ENCODE data around the gene SMC1B.

DNA sequence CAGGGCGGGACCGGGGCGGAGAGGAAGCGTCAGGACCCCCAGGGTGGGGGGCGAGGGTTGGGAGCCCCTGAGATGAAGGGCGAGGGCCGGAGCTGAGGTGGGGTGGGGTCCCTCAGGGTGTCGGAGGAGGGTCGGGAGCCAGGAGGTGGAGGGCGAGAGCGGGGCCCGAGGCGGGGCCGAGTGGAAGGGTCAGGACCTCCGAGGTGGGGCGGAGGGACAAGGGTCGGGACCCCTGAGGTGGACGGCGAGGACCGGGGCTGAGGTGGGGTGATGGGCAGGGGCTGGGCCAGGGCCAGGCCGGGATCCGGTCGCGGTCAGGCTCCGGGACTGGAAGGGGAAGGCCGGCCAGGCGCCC is 409 bp downstream of the SMC1B start:
- TF ChIP-seq POLR2AphosphoS5 (IDR thresholded peaks at IDR 0.05) (no peak), TAF1 (IDR thresholded peaks at IDR 0.05; ENCODE audit: low read depth) (no peak), EZH2 (IDR thresholded peaks at IDR 0.05; ENCODE audit: borderline replicate concordance, insufficient read depth, low read length, poor library complexity, severe bottlenecking) (no peak)
- TF ChIP-seq, protein P1, sequence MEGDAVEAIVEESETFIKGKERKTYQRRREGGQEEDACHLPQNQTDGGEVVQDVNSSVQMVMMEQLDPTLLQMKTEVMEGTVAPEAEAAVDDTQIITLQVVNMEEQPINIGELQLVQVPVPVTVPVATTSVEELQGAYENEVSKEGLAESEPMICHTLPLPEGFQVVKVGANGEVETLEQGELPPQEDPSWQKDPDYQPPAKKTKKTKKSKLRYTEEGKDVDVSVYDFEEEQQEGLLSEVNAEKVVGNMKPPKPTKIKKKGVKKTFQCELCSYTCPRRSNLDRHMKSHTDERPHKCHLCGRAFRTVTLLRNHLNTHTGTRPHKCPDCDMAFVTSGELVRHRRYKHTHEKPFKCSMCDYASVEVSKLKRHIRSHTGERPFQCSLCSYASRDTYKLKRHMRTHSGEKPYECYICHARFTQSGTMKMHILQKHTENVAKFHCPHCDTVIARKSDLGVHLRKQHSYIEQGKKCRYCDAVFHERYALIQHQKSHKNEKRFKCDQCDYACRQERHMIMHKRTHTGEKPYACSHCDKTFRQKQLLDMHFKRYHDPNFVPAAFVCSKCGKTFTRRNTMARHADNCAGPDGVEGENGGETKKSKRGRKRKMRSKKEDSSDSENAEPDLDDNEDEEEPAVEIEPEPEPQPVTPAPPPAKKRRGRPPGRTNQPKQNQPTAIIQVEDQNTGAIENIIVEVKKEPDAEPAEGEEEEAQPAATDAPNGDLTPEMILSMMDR (IDR thresholded peaks at IDR 0.05; ENCODE audit: poor library complexity, severe bottlenecking): no peak
